ENCODE data around the gene ZNF76.
A peak's percentile ranks its signal among the peaks of the same experiment; 100 is the strongest.
"Not testable (repeated sequence)": the region's sequence is repeated elsewhere in the genome, so short reads cannot be mapped to it uniquely, and the experiment has no call there.

Gene ZNF76

GRCh38 chr6:35319346-35320030 lies 60.0 kb downstream of the ZNF76 start:
- Mint-ChIP-seq H3K4me3 (no peak overlapping the region), H3K4me1 (ENCODE audit: low read depth in 2 of 2) (peaks cover 26 to 34% of the 10 kb centered on the region in 2 donors), H3K36me3 (ENCODE audit: insufficient read depth) (peaks cover 83% of the 10 kb centered on the region), H3K9me3 (no peaks in the 10 kb centered on the region), H3K27ac (peak overlapping the region; percentile 70 to 75), H3K27me3 (no peaks in the 10 kb centered on the region)
- ATAC-seq (replicated peaks), result no peak
- no peak for DNase-seq

- DNase-seq (no peak), ATAC-seq (replicated peaks) (no peak)
- Mint-ChIP-seq H3K36me3 (ENCODE audit: insufficient read depth) (peaks cover 84% of the 10 kb centered on the region), H3K27me3 (no peaks in the 10 kb centered on the region), H3K4me1 (ENCODE audit: low read depth in 2 of 2) (peaks cover 22 to 28% of the 10 kb centered on the region in 2 donors), H3K27ac (peak overlapping the region; percentile 70 to 75), H3K4me3 (no peak overlapping the region), H3K9me3 (no peaks in the 10 kb centered on the region)
Observed at GRCh38 chr6:35320031-35320410, 60.5 kb downstream of the ZNF76 start.

GRCh38 chr6:35321091-35321490 lies 61.6 kb downstream of the ZNF76 start:
- ATAC-seq (replicated peaks) (no peak), DNase-seq (no peak)
- Mint-ChIP-seq H3K27ac (peak overlapping the region; percentile 41 to 86), H3K27me3 (no peaks in the 10 kb centered on the region), H3K4me3 (no peak overlapping the region), H3K4me1 (ENCODE audit: low read depth in 2 of 2) (peaks cover 21 to 26% of the 10 kb centered on the region in 2 donors), H3K36me3 (ENCODE audit: insufficient read depth) (peaks cover 84% of the 10 kb centered on the region), H3K9me3 (no peaks in the 10 kb centered on the region)

GRCh38 chr6:35327349-35328027 lies 68.0 kb downstream of the ZNF76 start:
- ATAC-seq (replicated peaks) (peak; percentile 88), DNase-seq (peak; percentile 68 to 80 (median 76))
- Mint-ChIP-seq H3K27ac (peak overlapping the region; percentile 57 to 89), H3K27me3 (no peaks in the 10 kb centered on the region), H3K9me3 (no peaks in the 10 kb centered on the region), H3K4me1 (ENCODE audit: low read depth in 2 of 2) (peaks cover 12 to 17% of the 10 kb centered on the region in 2 donors), H3K36me3 (ENCODE audit: insufficient read depth) (peaks cover 56% of the 10 kb centered on the region), H3K4me3 (peak overlapping the region in 1 of 2 donors; percentile 31)

DNA sequence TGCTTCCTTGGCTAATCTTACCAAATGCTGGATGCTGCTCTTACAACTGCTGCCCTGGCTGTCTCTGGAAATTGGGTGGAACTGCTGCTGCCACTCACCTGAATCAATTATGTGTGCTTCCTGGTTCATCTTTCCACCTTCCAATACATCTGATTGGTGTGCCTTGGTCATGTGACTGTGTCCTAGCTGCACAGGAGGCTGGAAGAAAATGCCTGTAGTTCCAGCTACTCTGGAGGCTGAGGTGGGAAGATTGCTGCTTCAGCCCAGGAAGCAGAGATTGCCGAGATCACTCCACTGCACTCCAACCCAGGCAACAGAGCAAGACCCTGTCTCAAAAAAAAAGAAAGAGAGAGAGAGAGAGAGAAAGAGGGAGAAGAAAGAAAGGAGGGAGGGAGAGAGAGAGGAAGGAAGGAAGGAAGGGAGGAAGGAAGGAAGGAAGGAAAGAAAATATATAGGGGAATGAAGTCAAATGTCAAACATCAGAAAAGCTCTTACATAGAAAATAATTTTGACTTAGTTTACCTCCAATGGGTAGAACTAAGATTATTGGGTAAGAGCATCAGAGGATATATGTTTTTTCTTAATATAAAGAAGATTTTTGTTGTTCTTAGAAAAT lies 68.7 kb downstream of the ZNF76 start:
- Mint-ChIP-seq H3K9me3 (no peaks in the 10 kb centered on the region), H3K36me3 (ENCODE audit: insufficient read depth) (peaks cover 49% of the 10 kb centered on the region), H3K27me3 (no peaks in the 10 kb centered on the region), H3K4me3 (no peak overlapping the region), H3K4me1 (ENCODE audit: low read depth in 2 of 2) (peaks cover 10 to 14% of the 10 kb centered on the region in 2 donors), H3K27ac (peak overlapping the region; percentile 56 to 57)
- ATAC-seq (replicated peaks), result no peak
- no peak for DNase-seq

GRCh38 chr6:35328965-35329364 lies 69.4 kb downstream of the ZNF76 start:
- Mint-ChIP-seq H3K4me1 (ENCODE audit: low read depth in 2 of 2) (peaks cover 10 to 14% of the 10 kb centered on the region in 2 donors), H3K36me3 (ENCODE audit: insufficient read depth) (peaks cover 42% of the 10 kb centered on the region), H3K27ac (peak overlapping the region in 1 of 2 donors; percentile 56)
- H3K9me3 Mint-ChIP-seq; DNase-seq; H3K4me3 Mint-ChIP-seq; H3K27me3 Mint-ChIP-seq; ATAC-seq (replicated peaks): not testable (repeated sequence)

- Mint-ChIP-seq H3K4me3 (no peak overlapping the region), H3K36me3 (ENCODE audit: insufficient read depth) (peaks cover 29% of the 10 kb centered on the region), H3K27me3 (no peaks in the 10 kb centered on the region), H3K4me1 (ENCODE audit: low read depth in 2 of 2) (peaks cover 10 to 14% of the 10 kb centered on the region in 2 donors), H3K9me3 (no peaks in the 10 kb centered on the region), H3K27ac (peak overlapping the region in 1 of 2 donors; percentile 56)
- ATAC-seq (replicated peaks) (no peak), DNase-seq (no peak)
Observed at GRCh38 chr6:35330541-35331119, 71.1 kb downstream of the ZNF76 start.

GRCh38 chr6:35332074-35332887 lies 72.7 kb downstream of the ZNF76 start:
- H3K4me3 Mint-ChIP-seq, result peak overlapping the region in 1 of 2 donors; percentile 8
- DNase-seq, result peak; percentile 42 to 49 (median 46)
- H3K36me3 Mint-ChIP-seq (ENCODE audit: insufficient read depth), result peaks cover 17% of the 10 kb centered on the region
- not testable (repeated sequence) for H3K9me3 Mint-ChIP-seq, H3K27ac Mint-ChIP-seq, H3K27me3 Mint-ChIP-seq
- H3K4me1 Mint-ChIP-seq (ENCODE audit: low read depth in 2 of 2), result peaks cover 9 to 13% of the 10 kb centered on the region in 2 donors
- ATAC-seq (replicated peaks), result peak; percentile 79

DNA sequence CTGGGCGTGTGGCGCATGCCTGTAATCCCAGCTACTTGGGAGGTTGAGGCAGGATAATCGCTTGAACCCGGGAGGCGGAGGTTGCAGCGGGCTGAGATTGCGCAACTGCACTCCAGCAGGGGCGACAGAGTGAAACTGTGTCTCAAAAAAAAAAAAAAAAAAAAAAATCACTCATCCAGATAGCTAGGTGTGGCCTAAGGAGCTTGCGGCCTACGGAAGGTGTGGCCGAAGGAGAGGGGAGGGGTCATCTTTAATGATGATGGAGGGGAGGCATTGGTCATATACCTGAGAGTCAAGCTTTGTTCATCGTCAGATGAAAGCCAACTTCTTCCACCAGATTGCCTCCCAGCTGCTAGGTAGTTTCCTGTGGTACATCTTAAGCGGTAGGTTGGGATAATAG lies 82.0 kb downstream of the ZNF76 start:
- Mint-ChIP-seq H3K27ac (peak overlapping the region in 1 of 2 donors; percentile 80), H3K9me3 (no peaks in the 10 kb centered on the region), H3K36me3 (ENCODE audit: insufficient read depth) (peaks cover 14% of the 10 kb centered on the region), H3K27me3 (no peaks in the 10 kb centered on the region), H3K4me1 (ENCODE audit: low read depth in 2 of 2) (peaks cover 40 to 46% of the 10 kb centered on the region in 2 donors), H3K4me3 (peak overlapping the region in 1 of 2 donors; percentile 96)
- ATAC-seq (replicated peaks) (no peak), DNase-seq (no peak)

DNA sequence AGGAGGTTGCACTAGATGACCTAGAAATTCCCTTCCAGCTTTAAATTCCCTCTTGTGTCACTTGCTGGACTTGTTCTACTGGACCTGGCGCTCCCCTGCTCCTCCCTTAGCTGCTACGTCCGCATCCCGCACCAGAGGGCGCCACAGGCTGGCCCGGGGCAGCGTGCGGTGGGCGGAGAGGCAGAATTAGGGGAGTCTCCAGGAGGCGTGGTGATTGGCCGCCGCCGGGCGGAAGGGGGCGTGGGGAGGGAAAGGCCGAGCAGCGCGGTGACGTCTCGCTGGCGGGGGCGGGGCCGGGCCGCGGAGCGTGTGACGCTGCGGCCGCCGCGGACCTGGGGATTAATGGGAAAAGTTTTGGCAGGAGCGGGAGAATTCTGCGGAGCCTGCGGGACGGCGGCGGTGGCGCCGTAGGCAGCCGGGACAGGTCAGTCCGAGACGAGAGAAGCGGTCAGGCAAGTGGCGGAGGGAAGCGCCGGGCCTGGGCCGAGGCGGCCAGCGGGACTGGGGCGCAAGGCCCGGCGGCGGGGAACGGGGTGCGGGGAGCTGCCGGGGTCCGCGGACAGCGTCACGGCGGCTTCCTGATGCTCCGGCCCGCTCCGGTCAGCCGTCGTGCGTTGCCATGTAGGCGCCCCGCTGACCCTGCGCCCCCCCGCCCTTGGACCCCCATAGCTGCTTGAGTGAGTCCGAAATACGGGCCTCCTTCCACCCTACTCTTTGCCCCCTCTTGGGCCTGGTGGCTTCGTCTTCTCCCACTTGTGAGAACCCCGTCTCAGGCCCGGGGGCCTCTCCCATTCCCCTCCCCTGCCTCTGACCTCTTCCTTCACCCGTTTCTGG lies 82.9 kb downstream of the ZNF76 start, which contains the start of gene PPARD:
PPARD (plus strand) TSS at position 301 of the 834 bp plus-strand sequence. CDS start 68,530 bp downstream, outside the sequence.
- Mint-ChIP-seq H3K27ac (peak within 1 kb of the TSS; percentile 90 to 95), H3K4me3 (peak within 1 kb of the TSS; percentile 94 to 96), H3K27me3 (no peaks in the 10 kb centered on the region), H3K36me3 (ENCODE audit: insufficient read depth) (peaks cover 17% of the 10 kb centered on the region), H3K9me3 (no peaks in the 10 kb centered on the region), H3K4me1 (ENCODE audit: low read depth in 2 of 2) (peaks cover 34 to 41% of the 10 kb centered on the region in 2 donors)
- DNase-seq (peak; percentile 98), ATAC-seq (replicated peaks) (peak; percentile 99)

GRCh38 chr6:35343092-35343834 lies 83.7 kb downstream of the ZNF76 start:
- H3K27me3 Mint-ChIP-seq, result no peaks in the 10 kb centered on the region
- peak overlapping the region; percentile 94 to 96 for H3K4me3 Mint-ChIP-seq
- peaks cover 36 to 43% of the 10 kb centered on the region in 2 donors for H3K4me1 Mint-ChIP-seq (ENCODE audit: low read depth in 2 of 2)
- peaks cover 18% of the 10 kb centered on the region for H3K36me3 Mint-ChIP-seq (ENCODE audit: insufficient read depth)
- H3K9me3 Mint-ChIP-seq, result no peaks in the 10 kb centered on the region
- ATAC-seq (replicated peaks) (no peak), DNase-seq (no peak)
- peak overlapping the region; percentile 90 to 95 for H3K27ac Mint-ChIP-seq

Data from effector memory CD8-positive, alpha-beta T cell (primary cell).